DOHH2 (cell line): ENCODE data around the gene RAX2.

Experiments used
- H3F3A ChIP-seq: fragments of 200-600 bp; sonication (generic), shearing (Covaris generic); 2 replicates; pipeline ENCODE4 v1.6.0; 2016; ENCODE audit warnings: antibody characterized with exemption, mild to moderate bottlenecking; ENCODE audit not compliant: control insufficient read depth, insufficient read depth
- H3K27ac ChIP-seq: fragments of 200-600 bp; sonication (generic); 2 replicates; pipeline ENCODE4 v1.5.1; 2014; ENCODE audit warnings: low read depth, mild to moderate bottlenecking, low read length, moderate library complexity
- H3K27me3 ChIP-seq: fragments of 200-600 bp; sonication (generic); 2 replicates; pipeline ENCODE4 v1.6.1; 2014; ENCODE audit warnings: mild to moderate bottlenecking, low read length, mixed read lengths; ENCODE audit not compliant: control insufficient read depth
- H3K36me3 ChIP-seq: fragments of 200-600 bp; sonication (generic); 2 replicates; pipeline ENCODE4 v1.6.1; 2014; ENCODE audit warnings: mild to moderate bottlenecking, low read length, moderate library complexity, mixed read lengths; ENCODE audit not compliant: control insufficient read depth
- H3K4me1 ChIP-seq: fragments of 200-600 bp; sonication (generic); 2 replicates; pipeline ENCODE4 v1.6.1; 2014; ENCODE audit warnings: mild to moderate bottlenecking, low read length, mixed read lengths; ENCODE audit not compliant: control insufficient read depth
- H3K4me2 ChIP-seq: fragments of 200-600 bp; sonication (generic); 2 replicates; pipeline ENCODE4 v1.6.0; 2014; ENCODE audit warnings: mild to moderate bottlenecking, low read length, moderate library complexity
- H3K4me3 ChIP-seq: fragments of 200-600 bp; sonication (generic); 2 replicates; pipeline ENCODE4 v1.5.1; 2014; ENCODE audit warnings: mild to moderate bottlenecking, low read length, mixed read lengths
- H3K79me2 ChIP-seq: fragments of 200-600 bp; sonication (generic); 2 replicates; pipeline ENCODE4 v1.6.1; 2014; ENCODE audit warnings: mild to moderate bottlenecking, low read length, mixed read lengths; ENCODE audit not compliant: control insufficient read depth
- H3K9me2 ChIP-seq: fragments of 200-600 bp; sonication (generic); replicated peaks from 2 replicates; pipeline ENCODE4 v1.6.1; 2014; ENCODE audit warnings: mild to moderate bottlenecking, low read length, mixed read lengths; ENCODE audit not compliant: control insufficient read depth
- H3K9me3 ChIP-seq: fragments of 200-600 bp; sonication (generic); 2 replicates; pipeline ENCODE4 v1.6.1; 2014; ENCODE audit warnings: antibody characterized with exemption, low read length, mixed read lengths; ENCODE audit not compliant: control insufficient read depth, insufficient read depth
- H4K20me1 ChIP-seq: fragments of 200-600 bp; sonication (generic); 2 replicates; pipeline ENCODE4 v1.6.0; 2014; ENCODE audit warnings: low read depth, mild to moderate bottlenecking, antibody characterized with exemption, low read length, moderate library complexity; ENCODE audit not compliant: control insufficient read depth, insufficient read depth
- EZH2phosphoT487 ChIP-seq: fragments of 200-600 bp; sonication (generic); IDR thresholded peaks from 2 replicates; pipeline ENCODE4 v1.6.1; 2017; ENCODE audit warnings: borderline replicate concordance, mild to moderate bottlenecking, antibody characterized with exemption, low read length, moderate library complexity, mixed read lengths
- TF ChIP-seq, protein P1 (sequence below): fragments of 200-600 bp; sonication (generic); IDR thresholded peaks from one replicate; pipeline ENCODE4 v1.5.1; 2014; ENCODE audit warnings: antibody characterized with exemption, mild to moderate bottlenecking, low read depth, low read length; ENCODE audit not compliant: poor library complexity, severe bottlenecking

The RAX2 gene

GRCh38 chr19:3778899-3779723, 7.1 kb upstream of the RAX2 start:
- Histone ChIP-seq H3K4me3 (no peak overlapping the region), H3K9me2 (no peaks in the 10 kb centered on the region), H4K20me1 (no peaks in the 10 kb centered on the region; the same call in 1 of the 2 replicates), H3F3A (no peaks in the 10 kb centered on the region), H3K27me3 (no peaks in the 10 kb centered on the region), H3K27ac (no peak overlapping the region), H3K79me2 (no peaks in the 10 kb centered on the region), H3K4me1 (no peaks in the 10 kb centered on the region), H3K36me3 (no peaks in the 10 kb centered on the region), H3K4me2 (no peak overlapping the region), H3K9me3 (peaks cover 18% of the 10 kb centered on the region; the same call in 1 of the 2 replicates)
- no peak for TF ChIP-seq EZH2phosphoT487
- TF ChIP-seq, protein P1, sequence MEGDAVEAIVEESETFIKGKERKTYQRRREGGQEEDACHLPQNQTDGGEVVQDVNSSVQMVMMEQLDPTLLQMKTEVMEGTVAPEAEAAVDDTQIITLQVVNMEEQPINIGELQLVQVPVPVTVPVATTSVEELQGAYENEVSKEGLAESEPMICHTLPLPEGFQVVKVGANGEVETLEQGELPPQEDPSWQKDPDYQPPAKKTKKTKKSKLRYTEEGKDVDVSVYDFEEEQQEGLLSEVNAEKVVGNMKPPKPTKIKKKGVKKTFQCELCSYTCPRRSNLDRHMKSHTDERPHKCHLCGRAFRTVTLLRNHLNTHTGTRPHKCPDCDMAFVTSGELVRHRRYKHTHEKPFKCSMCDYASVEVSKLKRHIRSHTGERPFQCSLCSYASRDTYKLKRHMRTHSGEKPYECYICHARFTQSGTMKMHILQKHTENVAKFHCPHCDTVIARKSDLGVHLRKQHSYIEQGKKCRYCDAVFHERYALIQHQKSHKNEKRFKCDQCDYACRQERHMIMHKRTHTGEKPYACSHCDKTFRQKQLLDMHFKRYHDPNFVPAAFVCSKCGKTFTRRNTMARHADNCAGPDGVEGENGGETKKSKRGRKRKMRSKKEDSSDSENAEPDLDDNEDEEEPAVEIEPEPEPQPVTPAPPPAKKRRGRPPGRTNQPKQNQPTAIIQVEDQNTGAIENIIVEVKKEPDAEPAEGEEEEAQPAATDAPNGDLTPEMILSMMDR, result no peak

GRCh38 chr19:3778104-3778867, 6.3 kb upstream of the RAX2 start:
- H3K4me3 ChIP-seq, result no peak overlapping the region
- TF ChIP-seq, protein P1, result no peak
- TF ChIP-seq EZH2phosphoT487, result no peak
- no peaks in the 10 kb centered on the region; the same call in 1 of the 2 replicates for H4K20me1 ChIP-seq
- no peaks in the 10 kb centered on the region for H3K79me2 ChIP-seq
- peaks cover 18% of the 10 kb centered on the region; the same call in 1 of the 2 replicates for H3K9me3 ChIP-seq
- no peaks in the 10 kb centered on the region for H3K4me1 ChIP-seq
- H3K9me2 ChIP-seq, result no peaks in the 10 kb centered on the region
- no peaks in the 10 kb centered on the region for H3K36me3 ChIP-seq
- no peak overlapping the region for H3K4me2 ChIP-seq
- H3F3A ChIP-seq, result no peaks in the 10 kb centered on the region
- no peak overlapping the region for H3K27ac ChIP-seq
- no peaks in the 10 kb centered on the region for H3K27me3 ChIP-seq

GRCh38 chr19:3776479-3777040, 4.5 kb upstream of the RAX2 start:
- Histone ChIP-seq H3K4me2 (no peak overlapping the region), H3K27ac (no peak overlapping the region), H3K27me3 (no peaks in the 10 kb centered on the region), H3K9me2 (no peaks in the 10 kb centered on the region), H3K4me3 (no peak overlapping the region), H3K79me2 (no peaks in the 10 kb centered on the region), H3F3A (no peaks in the 10 kb centered on the region), H3K4me1 (no peaks in the 10 kb centered on the region), H4K20me1 (no peaks in the 10 kb centered on the region; the same call in 1 of the 2 replicates), H3K9me3 (peaks cover 7% of the 10 kb centered on the region; the same call in 1 of the 2 replicates), H3K36me3 (no peaks in the 10 kb centered on the region)
- TF ChIP-seq, protein P1, result no peak
- no peak for TF ChIP-seq EZH2phosphoT487
